HAP-1 (cell line): ENCODE data around the gene CACNB2.
A peak's percentile ranks its signal among the peaks of the same experiment; 100 is the strongest.

Experiments
- DNase-seq, 2 experiments: peaks; one replicate each; pipeline ENCODE4 v3.0.0-alpha.2; 2016 to 2020; ENCODE audit warnings: low spot score in 2 of 2
- H3K27me3 ChIP-seq: fragments of 250-450 bp; sonication (Bioruptor Pico); 2 replicates; pipeline ENCODE4 v1.5.1; 2020; ENCODE audit warnings: low read depth, mild to moderate bottlenecking, moderate library complexity
- H3K36me3 ChIP-seq: fragments of 250-450 bp; sonication (Bioruptor Pico); replicated peaks from 2 replicates; pipeline ENCODE4 v1.5.1; 2020; ENCODE audit warnings: mild to moderate bottlenecking
- H3K4me1 ChIP-seq: fragments of 250-450 bp; sonication (Bioruptor Pico); 2 replicates; pipeline ENCODE4 v1.5.1; 2020; ENCODE audit warnings: mild to moderate bottlenecking
- H3K4me3 ChIP-seq: fragments of 250-450 bp; sonication (Bioruptor Pico); 2 replicates; pipeline ENCODE4 v1.5.1; 2020; ENCODE audit warnings: mild to moderate bottlenecking, moderate library complexity
- H3K9me3 ChIP-seq: fragments of 250-450 bp; sonication (Bioruptor Pico); 2 replicates; pipeline ENCODE4 v1.5.1; 2020; ENCODE audit warnings: mild to moderate bottlenecking, moderate library complexity
- in situ Hi-C: fragments of 300-500 bp; cut with MboI; formaldehyde crosslinking; loops from 3 replicates; pipeline ENCODE4 v1.14.3; 2020; ENCODE audit warnings: low sequenced_read_pairs, inconsistent platforms, mixed read lengths

Gene CACNB2

GRCh38 chr10:18479502-18479901 lies 339.3 kb downstream of the CACNB2 start:
- in situ Hi-C loops = no loop called here
- Histone ChIP-seq H3K4me1 (peaks cover 33% of the 10 kb centered on the region), H3K27me3 (no peaks in the 10 kb centered on the region), H3K4me3 (no peak overlapping the region), H3K36me3 (no peaks in the 10 kb centered on the region; the same call in 1 of the 2 replicates), H3K9me3 (no peaks in the 10 kb centered on the region)
- no peak for DNase-seq

GRCh38 chr10:18483516-18484186 lies 343.4 kb downstream of the CACNB2 start:
- DNase-seq = peak; percentile 45 to 85
- H3K36me3 ChIP-seq = no peaks in the 10 kb centered on the region; the same call in 1 of the 2 replicates
- no peaks in the 10 kb centered on the region for H3K9me3 ChIP-seq
- H3K4me3 ChIP-seq = peak overlapping the region; percentile 0; the same call in 1 of the 2 replicates
- H3K27me3 ChIP-seq = no peaks in the 10 kb centered on the region
- in situ Hi-C loops = no loop called here
- peaks cover 12% of the 10 kb centered on the region; the same call in 1 of the 2 replicates for H3K4me1 ChIP-seq

- H3K27me3 ChIP-seq = no peaks in the 10 kb centered on the region
- peaks cover 12% of the 10 kb centered on the region; the same call in 1 of the 2 replicates for H3K4me1 ChIP-seq
- in situ Hi-C loops = no loop called here
- no peak for DNase-seq
- H3K4me3 ChIP-seq = no peak overlapping the region
- no peaks in the 10 kb centered on the region for H3K36me3 ChIP-seq
- H3K9me3 ChIP-seq = no peaks in the 10 kb centered on the region
Observed at GRCh38 chr10:18486438-18486837, 346.2 kb downstream of the CACNB2 start.

- no peak for DNase-seq
- in situ Hi-C loops = no loop called here
- Histone ChIP-seq H3K27me3 (no peaks in the 10 kb centered on the region), H3K36me3 (no peaks in the 10 kb centered on the region), H3K4me3 (no peak overlapping the region), H3K4me1 (no peaks in the 10 kb centered on the region), H3K9me3 (no peaks in the 10 kb centered on the region)
Observed at GRCh38 chr10:18490755-18491154, 350.5 kb downstream of the CACNB2 start.

- in situ Hi-C loops = no loop called here
- H3K27me3 ChIP-seq = no peaks in the 10 kb centered on the region
- peak in 1 of 2 experiments; percentile 66 for DNase-seq
- H3K36me3 ChIP-seq = peaks cover 7% of the 10 kb centered on the region; the same call in 1 of the 2 replicates
- H3K4me1 ChIP-seq = peaks cover 4% of the 10 kb centered on the region; the same call in 1 of the 2 replicates
- no peaks in the 10 kb centered on the region for H3K9me3 ChIP-seq
- no peak overlapping the region for H3K4me3 ChIP-seq
Observed at GRCh38 chr10:18497806-18498369, 357.7 kb downstream of the CACNB2 start.

GRCh38 chr10:18498998-18499397 lies 358.8 kb downstream of the CACNB2 start:
- peaks cover 4% of the 10 kb centered on the region; the same call in 1 of the 2 replicates for H3K4me1 ChIP-seq
- in situ Hi-C loops = no loop called here
- no peak for DNase-seq
- H3K27me3 ChIP-seq = no peaks in the 10 kb centered on the region
- H3K4me3 ChIP-seq = no peak overlapping the region
- H3K36me3 ChIP-seq = peaks cover 7% of the 10 kb centered on the region; the same call in 1 of the 2 replicates
- no peaks in the 10 kb centered on the region for H3K9me3 ChIP-seq

- Histone ChIP-seq H3K36me3 (peaks cover 7% of the 10 kb centered on the region; the same call in 1 of the 2 replicates), H3K4me3 (no peak overlapping the region), H3K27me3 (no peaks in the 10 kb centered on the region), H3K9me3 (no peaks in the 10 kb centered on the region), H3K4me1 (peaks cover 4% of the 10 kb centered on the region; the same call in 1 of the 2 replicates)
- in situ Hi-C loops = no loop called here
- no peak for DNase-seq
Observed at GRCh38 chr10:18500576-18500975, 360.4 kb downstream of the CACNB2 start.

- Histone ChIP-seq H3K27me3 (no peaks in the 10 kb centered on the region), H3K4me3 (no peak overlapping the region), H3K36me3 (peaks cover 7% of the 10 kb centered on the region; the same call in 1 of the 2 replicates), H3K9me3 (no peaks in the 10 kb centered on the region), H3K4me1 (peaks cover 4% of the 10 kb centered on the region; the same call in 1 of the 2 replicates)
- in situ Hi-C loops = no loop called here
- no peak for DNase-seq
Observed at GRCh38 chr10:18501198-18501597, 361.0 kb downstream of the CACNB2 start.

GRCh38 chr10:18501629-18502028 lies 361.4 kb downstream of the CACNB2 start:
- Histone ChIP-seq H3K4me1 (peaks cover 4% of the 10 kb centered on the region; the same call in 1 of the 2 replicates), H3K9me3 (no peaks in the 10 kb centered on the region), H3K36me3 (peaks cover 7% of the 10 kb centered on the region; the same call in 1 of the 2 replicates), H3K4me3 (no peak overlapping the region), H3K27me3 (no peaks in the 10 kb centered on the region)
- in situ Hi-C loops = no loop called here
- DNase-seq = no peak

GRCh38 chr10:18504161-18504560 lies 363.9 kb downstream of the CACNB2 start:
- H3K27me3 ChIP-seq = no peaks in the 10 kb centered on the region
- in situ Hi-C loops = no loop called here
- peaks cover 3% of the 10 kb centered on the region; the same call in 1 of the 2 replicates for H3K36me3 ChIP-seq
- no peaks in the 10 kb centered on the region for H3K9me3 ChIP-seq
- no peak overlapping the region for H3K4me3 ChIP-seq
- no peak for DNase-seq
- no peaks in the 10 kb centered on the region for H3K4me1 ChIP-seq

- no peak overlapping the region for H3K4me3 ChIP-seq
- 0 out of 2 replicates have a peak, but pooled peaks cover 3% of the 10 kb centered on the region for H3K36me3 ChIP-seq
- H3K9me3 ChIP-seq = no peaks in the 10 kb centered on the region
- H3K27me3 ChIP-seq = no peaks in the 10 kb centered on the region
- DNase-seq = no peak
- in situ Hi-C loops = no loop called here
- H3K4me1 ChIP-seq = no peaks in the 10 kb centered on the region
Observed at GRCh38 chr10:18505456-18506118, 365.4 kb downstream of the CACNB2 start.

GRCh38 chr10:18508587-18508986 lies 368.4 kb downstream of the CACNB2 start:
- Histone ChIP-seq H3K4me3 (no peak overlapping the region), H3K4me1 (no peaks in the 10 kb centered on the region), H3K9me3 (no peaks in the 10 kb centered on the region), H3K27me3 (no peaks in the 10 kb centered on the region), H3K36me3 (no peaks in the 10 kb centered on the region)
- no peak for DNase-seq
- in situ Hi-C loops = no loop called here

- in situ Hi-C loops = no loop called here
- Histone ChIP-seq H3K9me3 (no peaks in the 10 kb centered on the region), H3K4me1 (peaks cover 10% of the 10 kb centered on the region), H3K36me3 (peaks cover 4% of the 10 kb centered on the region), H3K27me3 (no peaks in the 10 kb centered on the region), H3K4me3 (no peak overlapping the region)
- no peak for DNase-seq
Observed at GRCh38 chr10:18514537-18514936, 374.3 kb downstream of the CACNB2 start.

GRCh38 chr10:18516851-18517250 lies 376.6 kb downstream of the CACNB2 start:
- H3K4me3 ChIP-seq = no peak overlapping the region
- in situ Hi-C loops = no loop called here
- H3K27me3 ChIP-seq = no peaks in the 10 kb centered on the region

More at GRCh38 chr10:18516851-18517250, 376.6 kb downstream of the CACNB2 start:
- peak in 1 of 2 experiments; percentile 13 for DNase-seq
- Histone ChIP-seq H3K4me1 (peaks cover 10% of the 10 kb centered on the region), H3K9me3 (no peaks in the 10 kb centered on the region), H3K36me3 (peaks cover 22% of the 10 kb centered on the region)
